ENCODE measurements around the gene ARG2.

DNA sequence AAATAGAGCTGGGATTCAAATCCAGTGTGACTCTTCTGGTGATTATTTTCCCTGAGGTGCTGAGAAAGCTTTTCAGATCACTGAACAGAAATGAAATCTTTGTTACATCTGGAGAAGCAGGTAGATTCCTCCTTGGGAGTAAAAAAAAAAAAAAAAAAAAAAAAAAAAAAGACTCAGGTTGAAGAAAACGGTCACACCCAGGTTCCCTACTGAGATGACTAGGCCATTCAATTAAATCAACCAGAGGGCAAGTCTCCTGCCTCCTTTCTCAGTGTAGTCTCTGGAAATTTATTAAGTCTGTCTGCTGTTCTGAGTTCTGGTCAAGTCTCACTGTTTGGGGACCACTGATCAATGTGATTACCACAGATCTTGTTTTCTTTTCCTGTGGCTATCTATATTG lies 24.0 kb downstream of the ARG2 start:
- TF ChIP-seq, protein P1, sequence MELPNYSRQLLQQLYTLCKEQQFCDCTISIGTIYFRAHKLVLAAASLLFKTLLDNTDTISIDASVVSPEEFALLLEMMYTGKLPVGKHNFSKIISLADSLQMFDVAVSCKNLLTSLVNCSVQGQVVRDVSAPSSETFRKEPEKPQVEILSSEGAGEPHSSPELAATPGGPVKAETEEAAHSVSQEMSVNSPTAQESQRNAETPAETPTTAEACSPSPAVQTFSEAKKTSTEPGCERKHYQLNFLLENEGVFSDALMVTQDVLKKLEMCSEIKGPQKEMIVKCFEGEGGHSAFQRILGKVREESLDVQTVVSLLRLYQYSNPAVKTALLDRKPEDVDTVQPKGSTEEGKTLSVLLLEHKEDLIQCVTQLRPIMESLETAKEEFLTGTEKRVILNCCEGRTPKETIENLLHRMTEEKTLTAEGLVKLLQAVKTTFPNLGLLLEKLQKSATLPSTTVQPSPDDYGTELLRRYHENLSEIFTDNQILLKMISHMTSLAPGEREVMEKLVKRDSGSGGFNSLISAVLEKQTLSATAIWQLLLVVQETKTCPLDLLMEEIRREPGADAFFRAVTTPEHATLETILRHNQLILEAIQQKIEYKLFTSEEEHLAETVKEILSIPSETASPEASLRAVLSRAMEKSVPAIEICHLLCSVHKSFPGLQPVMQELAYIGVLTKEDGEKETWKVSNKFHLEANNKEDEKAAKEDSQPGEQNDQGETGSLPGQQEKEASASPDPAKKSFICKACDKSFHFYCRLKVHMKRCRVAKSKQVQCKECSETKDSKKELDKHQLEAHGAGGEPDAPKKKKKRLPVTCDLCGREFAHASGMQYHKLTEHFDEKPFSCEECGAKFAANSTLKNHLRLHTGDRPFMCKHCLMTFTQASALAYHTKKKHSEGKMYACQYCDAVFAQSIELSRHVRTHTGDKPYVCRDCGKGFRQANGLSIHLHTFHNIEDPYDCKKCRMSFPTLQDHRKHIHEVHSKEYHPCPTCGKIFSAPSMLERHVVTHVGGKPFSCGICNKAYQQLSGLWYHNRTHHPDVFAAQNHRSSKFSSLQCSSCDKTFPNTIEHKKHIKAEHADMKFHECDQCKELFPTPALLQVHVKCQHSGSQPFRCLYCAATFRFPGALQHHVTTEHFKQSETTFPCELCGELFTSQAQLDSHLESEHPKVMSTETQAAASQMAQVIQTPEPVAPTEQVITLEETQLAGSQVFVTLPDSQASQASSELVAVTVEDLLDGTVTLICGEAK (IDR thresholded peaks at IDR 0.05; ENCODE audit: borderline replicate concordance), result no peak
- no peak for TF ChIP-seq POLR2AphosphoS5 (IDR thresholded peaks at IDR 0.05; ENCODE audit: low read length)
- no peak for TF ChIP-seq RELA (IDR thresholded peaks at IDR 0.05; ENCODE audit: borderline replicate concordance, partially characterized antibody)
- TF ChIP-seq, protein P2, sequence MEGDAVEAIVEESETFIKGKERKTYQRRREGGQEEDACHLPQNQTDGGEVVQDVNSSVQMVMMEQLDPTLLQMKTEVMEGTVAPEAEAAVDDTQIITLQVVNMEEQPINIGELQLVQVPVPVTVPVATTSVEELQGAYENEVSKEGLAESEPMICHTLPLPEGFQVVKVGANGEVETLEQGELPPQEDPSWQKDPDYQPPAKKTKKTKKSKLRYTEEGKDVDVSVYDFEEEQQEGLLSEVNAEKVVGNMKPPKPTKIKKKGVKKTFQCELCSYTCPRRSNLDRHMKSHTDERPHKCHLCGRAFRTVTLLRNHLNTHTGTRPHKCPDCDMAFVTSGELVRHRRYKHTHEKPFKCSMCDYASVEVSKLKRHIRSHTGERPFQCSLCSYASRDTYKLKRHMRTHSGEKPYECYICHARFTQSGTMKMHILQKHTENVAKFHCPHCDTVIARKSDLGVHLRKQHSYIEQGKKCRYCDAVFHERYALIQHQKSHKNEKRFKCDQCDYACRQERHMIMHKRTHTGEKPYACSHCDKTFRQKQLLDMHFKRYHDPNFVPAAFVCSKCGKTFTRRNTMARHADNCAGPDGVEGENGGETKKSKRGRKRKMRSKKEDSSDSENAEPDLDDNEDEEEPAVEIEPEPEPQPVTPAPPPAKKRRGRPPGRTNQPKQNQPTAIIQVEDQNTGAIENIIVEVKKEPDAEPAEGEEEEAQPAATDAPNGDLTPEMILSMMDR (IDR thresholded peaks at IDR 0.05 in 2 of 3, conservative IDR thresholded peaks at IDR 0.05 in 1 of 3; ENCODE audit: control insufficient read depth in 2 of 3, extremely low read depth in 1 of 3, insufficient read depth in 1 of 3, low read depth in 3 of 3, low read length in 3 of 3), result no peak
